Measurements from ENCODE around the gene GRIA1. TPM values are rescaled to one million over a fixed set of nuclear protein-coding genes. Genes with fewer than 3 reads are reported as not detected.

GRIA1 gene
- polyA plus RNA-seq (2013, experiment 1 of 2) = 11.6 TPM
- 10.7 TPM for polyA plus RNA-seq (2013, experiment 2 of 2)

GRCh38 chr5:153490118-153491037 lies at the start of gene GRIA1:
Gene GRIA1 (plus strand): TSS chr5:153490670.
- Histone ChIP-seq H2BK120ac (ENCODE audit: low read depth, low read length) (peak within 1 kb of the TSS; percentile 59), H3K4me1 (ENCODE audit: control insufficient read depth, insufficient read depth, low read depth, low read length) (peaks cover 5% of the 10 kb centered on the region), H3K14ac (ENCODE audit: low read length in 2 of 2) (peak within 1 kb of the TSS in 1 of 2 experiments; percentile 89), H4K8ac (ENCODE audit: low read length) (peak within 1 kb of the TSS; percentile 81), H4K91ac (ENCODE audit: low read length) (peak within 1 kb of the TSS; percentile 89), H3K4ac (ENCODE audit: low read depth in 1 of 2, low read length in 2 of 2) (peak within 1 kb of the TSS; percentile 36 to 60), H3K23ac (ENCODE audit: low read length in 2 of 2) (no peak within 1 kb of the TSS), H3K4me3 (ENCODE audit: insufficient read depth in 1 of 2, low read depth in 1 of 2, low read length in 2 of 2) (peak within 1 kb of the TSS in 1 of 2 experiments; percentile 74), H3K4me2 (ENCODE audit: low read length, poor library complexity, severe bottlenecking) (peak within 1 kb of the TSS; percentile 66), H2BK12ac (ENCODE audit: low read length in 2 of 2) (peak within 1 kb of the TSS; percentile 94 to 98), H2BK15ac (ENCODE audit: low read depth, poor library complexity, severe bottlenecking) (peak within 1 kb of the TSS; percentile 98), H2BK5ac (ENCODE audit: low read depth, low read length, poor library complexity, severe bottlenecking) (no peak within 1 kb of the TSS), H3K36me3 (ENCODE audit: control insufficient read depth in 1 of 2, insufficient read depth in 2 of 2, low read depth in 1 of 2, low read length in 2 of 2) (no peaks in the 10 kb centered on the region), H3K9me3 (ENCODE audit: control insufficient read depth, low read length) (no peaks in the 10 kb centered on the region), H3K9ac (ENCODE audit: low read length) (peak within 1 kb of the TSS; percentile 57), H2AK5ac (ENCODE audit: low read length, severe bottlenecking) (no peak within 1 kb of the TSS), H3K27ac (ENCODE audit: low read length, poor library complexity, severe bottlenecking) (no peak within 1 kb of the TSS), H3K18ac (ENCODE audit: low read depth in 1 of 2, low read length in 2 of 2) (peak within 1 kb of the TSS; percentile 67 to 94), H2AFZ (ENCODE audit: low read depth, low read length) (peak within 1 kb of the TSS; percentile 86), H3K79me1 (replicated peaks; ENCODE audit: low read length, poor library complexity, severe bottlenecking) (no peaks in the 10 kb centered on the region), H3K27me3 (ENCODE audit: control insufficient read depth in 1 of 2, insufficient read depth in 1 of 2, low read length in 2 of 2) (peaks cover 10 to 22% of the 10 kb centered on the region in 2 experiments)
- peak; percentile 57 for DNase-seq
- WGBS = 9% methylated on average over 17 of the region's 20 CpGs

DNA sequence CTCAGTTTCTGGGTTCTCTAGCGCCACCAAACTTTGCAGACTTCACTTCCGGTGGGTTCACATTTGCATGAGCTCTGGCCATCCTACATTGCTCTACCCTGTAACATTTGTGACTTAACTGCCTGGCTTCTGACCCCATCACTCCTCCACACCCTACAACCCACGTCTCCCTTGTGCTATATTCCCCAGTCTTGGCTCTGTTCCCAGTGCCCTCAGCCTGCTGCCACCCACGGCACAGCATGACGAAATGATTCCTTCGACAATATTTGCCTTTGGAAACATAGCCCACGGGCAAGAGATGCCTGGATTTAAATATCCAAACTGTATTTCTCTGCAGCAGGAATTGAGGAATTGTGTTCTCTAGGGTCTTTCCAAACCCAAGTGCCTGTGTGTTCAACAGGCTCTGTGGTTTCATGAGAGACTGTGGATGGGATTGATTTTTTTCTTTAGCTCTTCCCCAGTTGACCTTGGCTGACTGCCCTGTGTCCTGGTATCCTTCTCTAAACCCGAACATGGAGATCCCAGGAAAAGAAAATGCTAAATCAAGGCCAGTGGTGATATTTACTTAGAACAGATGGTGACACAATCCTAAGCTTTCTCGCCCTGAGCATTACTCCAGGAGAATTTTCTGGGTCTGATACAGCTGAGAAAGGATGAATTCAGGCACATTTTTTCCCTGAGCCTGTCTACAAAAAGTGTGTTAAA lies 44.4 kb upstream of the GRIA1 start:
- peak overlapping the region; percentile 6 to 37 for H3K18ac ChIP-seq (ENCODE audit: low read depth in 1 of 2, low read length in 2 of 2)

GRCh38 chr5:153447534-153447933 lies 42.9 kb upstream of the GRIA1 start:
- no peak overlapping the region for H2BK12ac ChIP-seq (ENCODE audit: low read length in 2 of 2)
- no peaks in the 10 kb centered on the region for H3K27me3 ChIP-seq (ENCODE audit: control insufficient read depth in 1 of 2, insufficient read depth in 1 of 2, low read length in 2 of 2)
- H3K18ac ChIP-seq (ENCODE audit: low read depth in 1 of 2, low read length in 2 of 2) = no peak overlapping the region
- no peaks in the 10 kb centered on the region for H3K36me3 ChIP-seq (ENCODE audit: control insufficient read depth in 1 of 2, insufficient read depth in 2 of 2, low read depth in 1 of 2, low read length in 2 of 2)
- H2BK15ac ChIP-seq (ENCODE audit: low read depth, poor library complexity, severe bottlenecking) = no peak overlapping the region
- no peaks in the 10 kb centered on the region for H3K4me1 ChIP-seq (ENCODE audit: control insufficient read depth, insufficient read depth, low read depth, low read length)
- no peak overlapping the region for H3K23ac ChIP-seq (ENCODE audit: low read length in 2 of 2)
- H3K9me3 ChIP-seq (ENCODE audit: control insufficient read depth, low read length) = no peaks in the 10 kb centered on the region
- H3K4me2 ChIP-seq (ENCODE audit: low read length, poor library complexity, severe bottlenecking) = no peak overlapping the region
- no peak overlapping the region for H3K9ac ChIP-seq (ENCODE audit: low read length)
- no peak overlapping the region for H3K14ac ChIP-seq (ENCODE audit: low read length in 2 of 2)
- no peaks in the 10 kb centered on the region for H3K79me1 ChIP-seq (replicated peaks; ENCODE audit: low read length, poor library complexity, severe bottlenecking)
- H3K4me3 ChIP-seq (ENCODE audit: insufficient read depth in 1 of 2, low read depth in 1 of 2, low read length in 2 of 2) = no peak overlapping the region
- 93% methylated on average over 5 of the region's 8 CpGs for WGBS
- H4K8ac ChIP-seq (ENCODE audit: low read length) = no peak overlapping the region
- H2BK5ac ChIP-seq (ENCODE audit: low read depth, low read length, poor library complexity, severe bottlenecking) = no peak overlapping the region
- H3K27ac ChIP-seq (ENCODE audit: low read length, poor library complexity, severe bottlenecking) = no peak overlapping the region
- no peak overlapping the region for H2AFZ ChIP-seq (ENCODE audit: low read depth, low read length)
- H3K4ac ChIP-seq (ENCODE audit: low read depth in 1 of 2, low read length in 2 of 2) = no peak overlapping the region
- no peak overlapping the region for H4K91ac ChIP-seq (ENCODE audit: low read length)
- no peak for DNase-seq
- no peak overlapping the region for H2BK120ac ChIP-seq (ENCODE audit: low read depth, low read length)
- no peak overlapping the region for H2AK5ac ChIP-seq (ENCODE audit: low read length, severe bottlenecking)

More for the DNA sequence above, 44.4 kb upstream of the GRIA1 start:
- Histone ChIP-seq H4K8ac (ENCODE audit: low read length) (no peak overlapping the region), H3K23ac (ENCODE audit: low read length in 2 of 2) (no peak overlapping the region), H3K4me2 (ENCODE audit: low read length, poor library complexity, severe bottlenecking) (no peak overlapping the region), H4K91ac (ENCODE audit: low read length) (no peak overlapping the region), H3K36me3 (ENCODE audit: control insufficient read depth in 1 of 2, insufficient read depth in 2 of 2, low read depth in 1 of 2, low read length in 2 of 2) (no peaks in the 10 kb centered on the region), H2BK5ac (ENCODE audit: low read depth, low read length, poor library complexity, severe bottlenecking) (no peak overlapping the region), H3K14ac (ENCODE audit: low read length in 2 of 2) (no peak overlapping the region), H2BK12ac (ENCODE audit: low read length in 2 of 2) (peak overlapping the region in 1 of 2 experiments; percentile 15), H3K79me1 (replicated peaks; ENCODE audit: low read length, poor library complexity, severe bottlenecking) (no peaks in the 10 kb centered on the region), H3K9me3 (ENCODE audit: control insufficient read depth, low read length) (no peaks in the 10 kb centered on the region), H2AFZ (ENCODE audit: low read depth, low read length) (no peak overlapping the region), H2AK5ac (ENCODE audit: low read length, severe bottlenecking) (no peak overlapping the region), H3K9ac (ENCODE audit: low read length) (no peak overlapping the region), H2BK15ac (ENCODE audit: low read depth, poor library complexity, severe bottlenecking) (no peak overlapping the region), H3K4me3 (ENCODE audit: insufficient read depth in 1 of 2, low read depth in 1 of 2, low read length in 2 of 2) (no peak overlapping the region), H2BK120ac (ENCODE audit: low read depth, low read length) (no peak overlapping the region), H3K4me1 (ENCODE audit: control insufficient read depth, insufficient read depth, low read depth, low read length) (no peaks in the 10 kb centered on the region), H3K27ac (ENCODE audit: low read length, poor library complexity, severe bottlenecking) (no peak overlapping the region), H3K4ac (ENCODE audit: low read depth in 1 of 2, low read length in 2 of 2) (no peak overlapping the region), H3K27me3 (ENCODE audit: control insufficient read depth in 1 of 2, insufficient read depth in 1 of 2, low read length in 2 of 2) (no peaks in the 10 kb centered on the region)
- WGBS = 70% methylated on average over 9 of the region's 9 CpGs
- peak; percentile 61 for DNase-seq

GRCh38 chr5:153456354-153456753 lies 34.1 kb upstream of the GRIA1 start:
- Histone ChIP-seq H2AFZ (ENCODE audit: low read depth, low read length) (no peak overlapping the region), H3K23ac (ENCODE audit: low read length in 2 of 2) (no peak overlapping the region), H2BK12ac (ENCODE audit: low read length in 2 of 2) (no peak overlapping the region), H3K9me3 (ENCODE audit: control insufficient read depth, low read length) (no peaks in the 10 kb centered on the region), H3K4ac (ENCODE audit: low read depth in 1 of 2, low read length in 2 of 2) (no peak overlapping the region), H2BK15ac (ENCODE audit: low read depth, poor library complexity, severe bottlenecking) (no peak overlapping the region), H3K79me1 (replicated peaks; ENCODE audit: low read length, poor library complexity, severe bottlenecking) (no peaks in the 10 kb centered on the region), H4K8ac (ENCODE audit: low read length) (no peak overlapping the region), H2BK120ac (ENCODE audit: low read depth, low read length) (no peak overlapping the region), H3K14ac (ENCODE audit: low read length in 2 of 2) (no peak overlapping the region), H3K4me3 (ENCODE audit: insufficient read depth in 1 of 2, low read depth in 1 of 2, low read length in 2 of 2) (no peak overlapping the region), H3K36me3 (ENCODE audit: control insufficient read depth in 1 of 2, insufficient read depth in 2 of 2, low read depth in 1 of 2, low read length in 2 of 2) (no peaks in the 10 kb centered on the region), H3K4me1 (ENCODE audit: control insufficient read depth, insufficient read depth, low read depth, low read length) (no peaks in the 10 kb centered on the region), H2BK5ac (ENCODE audit: low read depth, low read length, poor library complexity, severe bottlenecking) (no peak overlapping the region), H3K9ac (ENCODE audit: low read length) (no peak overlapping the region), H3K4me2 (ENCODE audit: low read length, poor library complexity, severe bottlenecking) (no peak overlapping the region), H2AK5ac (ENCODE audit: low read length, severe bottlenecking) (no peak overlapping the region), H3K27me3 (ENCODE audit: control insufficient read depth in 1 of 2, insufficient read depth in 1 of 2, low read length in 2 of 2) (no peaks in the 10 kb centered on the region), H4K91ac (ENCODE audit: low read length) (no peak overlapping the region), H3K27ac (ENCODE audit: low read length, poor library complexity, severe bottlenecking) (no peak overlapping the region), H3K18ac (ENCODE audit: low read depth in 1 of 2, low read length in 2 of 2) (no peak overlapping the region)
- 65% methylated on average over 2 of the region's 2 CpGs for WGBS
- DNase-seq = no peak
